ENCODE measurements around the gene BLNK.

DNA sequence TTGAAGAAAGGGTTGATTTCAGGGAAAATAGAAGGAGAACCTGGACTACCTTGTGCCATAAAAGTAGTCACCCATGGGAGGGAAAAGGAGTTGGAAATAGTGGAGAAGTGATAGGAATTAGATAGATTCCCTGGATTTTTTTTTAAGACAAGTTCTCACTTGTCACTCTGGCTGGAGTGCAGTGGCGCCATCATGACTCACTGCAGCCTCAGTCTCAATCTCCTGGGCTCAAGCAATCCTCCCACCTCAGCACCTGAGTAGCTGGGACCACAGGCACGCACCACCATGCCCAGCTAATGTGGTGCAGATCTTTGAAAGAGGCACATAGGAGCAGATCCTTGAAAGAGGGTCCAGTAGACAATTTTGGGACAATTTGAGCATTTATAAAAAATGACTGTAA, 9.5 kb upstream of the BLNK start:
- TF ChIP-seq ZFP41 (tag by site-specific recombination; IDR thresholded peaks at IDR 0.05; ENCODE audit: borderline replicate concordance) = no peak
- TF ChIP-seq, protein P1, sequence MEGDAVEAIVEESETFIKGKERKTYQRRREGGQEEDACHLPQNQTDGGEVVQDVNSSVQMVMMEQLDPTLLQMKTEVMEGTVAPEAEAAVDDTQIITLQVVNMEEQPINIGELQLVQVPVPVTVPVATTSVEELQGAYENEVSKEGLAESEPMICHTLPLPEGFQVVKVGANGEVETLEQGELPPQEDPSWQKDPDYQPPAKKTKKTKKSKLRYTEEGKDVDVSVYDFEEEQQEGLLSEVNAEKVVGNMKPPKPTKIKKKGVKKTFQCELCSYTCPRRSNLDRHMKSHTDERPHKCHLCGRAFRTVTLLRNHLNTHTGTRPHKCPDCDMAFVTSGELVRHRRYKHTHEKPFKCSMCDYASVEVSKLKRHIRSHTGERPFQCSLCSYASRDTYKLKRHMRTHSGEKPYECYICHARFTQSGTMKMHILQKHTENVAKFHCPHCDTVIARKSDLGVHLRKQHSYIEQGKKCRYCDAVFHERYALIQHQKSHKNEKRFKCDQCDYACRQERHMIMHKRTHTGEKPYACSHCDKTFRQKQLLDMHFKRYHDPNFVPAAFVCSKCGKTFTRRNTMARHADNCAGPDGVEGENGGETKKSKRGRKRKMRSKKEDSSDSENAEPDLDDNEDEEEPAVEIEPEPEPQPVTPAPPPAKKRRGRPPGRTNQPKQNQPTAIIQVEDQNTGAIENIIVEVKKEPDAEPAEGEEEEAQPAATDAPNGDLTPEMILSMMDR (tag by site-specific recombination; IDR thresholded peaks at IDR 0.05) = no peak

All from HEK293 (cell line).